H1 (cell line): Measurements from ENCODE around the gene TSPAN5.

Experiments used
- CHD2 ChIP-seq: IDR thresholded peaks from 2 replicates; pipeline ENCODE4 v1.6.1; 2012; ENCODE audit warnings: low read length, improper control_type of control experiment
- EP300 ChIP-seq, 2 experiments: IDR thresholded peaks; 1 replicate in 1 of 2; 2 replicates in 1 of 2; pipeline ENCODE4 v1.6.1; 2011 to 2012; ENCODE audit warnings: low read depth in 2 of 2, low read length in 2 of 2, mild to moderate bottlenecking in 2 of 2, borderline replicate concordance in 1 of 2, inconsistent platforms in 1 of 2, moderate library complexity in 1 of 2
- PHF8 ChIP-seq: fragments of 200-600 bp; sonication (generic); conservative IDR thresholded peaks from 2 replicates; pipeline ENCODE4 v1.7.1; 2012; ENCODE audit warnings: low read depth, mild to moderate bottlenecking, inconsistent platforms, low read length, moderate library complexity
- RXRA ChIP-seq: IDR thresholded peaks from 2 replicates; pipeline ENCODE4 v1.6.1; 2011; ENCODE audit warnings: low read depth, mild to moderate bottlenecking, low read length, moderate library complexity; ENCODE audit not compliant: insufficient read depth
- TEAD4 ChIP-seq: IDR thresholded peaks from 2 replicates; pipeline ENCODE4 v1.6.1; 2012; ENCODE audit warnings: low read depth, low read length, inconsistent platforms, mixed read lengths
- TF ChIP-seq, protein P1 (sequence below), 3 experiments: IDR thresholded peaks; 1 replicate in 2 of 3; 2 replicates in 1 of 3; pipeline versions ENCODE4 v1.5.1 to v1.6.1; 2011; ENCODE audit warnings: low read length in 3 of 3, mild to moderate bottlenecking in 3 of 3, inconsistent platforms in 2 of 3, low read depth in 1 of 3, moderate library complexity in 1 of 3; ENCODE audit not compliant: insufficient read depth in 1 of 3; ENCODE audit errors: control extremely low read depth in 1 of 3

DNA sequence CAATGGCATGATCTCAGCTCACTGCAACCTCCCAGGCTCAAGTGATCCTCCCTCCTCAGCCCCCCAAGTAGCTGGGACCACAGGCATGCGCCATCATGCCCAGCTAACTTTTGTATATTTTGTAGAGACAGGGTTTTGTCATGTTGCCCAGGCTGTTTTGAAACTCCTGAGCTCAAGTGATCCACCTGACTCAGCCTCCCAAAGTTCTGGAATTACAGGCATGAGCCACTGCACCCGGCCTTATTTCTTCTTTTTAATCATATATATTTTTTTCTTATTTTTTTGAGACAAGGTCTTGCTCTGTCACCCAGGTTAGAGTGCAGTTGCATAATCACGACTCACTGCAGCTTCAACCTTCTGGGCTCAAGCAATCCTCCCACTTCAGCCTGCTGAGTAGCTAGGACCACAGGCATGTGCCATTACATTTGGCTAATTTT, 184.0 kb downstream of the TSPAN5 start:
- TF ChIP-seq TEAD4 (no peak), EP300 (IDR thresholded peaks at IDR 0.05; ENCODE audit: borderline replicate concordance in 1 of 2, low read depth in 2 of 2, low read length in 2 of 2) (no peak), PHF8 (no peak), CHD2 (no peak), RXRA (no peak)
- TF ChIP-seq, protein P1, sequence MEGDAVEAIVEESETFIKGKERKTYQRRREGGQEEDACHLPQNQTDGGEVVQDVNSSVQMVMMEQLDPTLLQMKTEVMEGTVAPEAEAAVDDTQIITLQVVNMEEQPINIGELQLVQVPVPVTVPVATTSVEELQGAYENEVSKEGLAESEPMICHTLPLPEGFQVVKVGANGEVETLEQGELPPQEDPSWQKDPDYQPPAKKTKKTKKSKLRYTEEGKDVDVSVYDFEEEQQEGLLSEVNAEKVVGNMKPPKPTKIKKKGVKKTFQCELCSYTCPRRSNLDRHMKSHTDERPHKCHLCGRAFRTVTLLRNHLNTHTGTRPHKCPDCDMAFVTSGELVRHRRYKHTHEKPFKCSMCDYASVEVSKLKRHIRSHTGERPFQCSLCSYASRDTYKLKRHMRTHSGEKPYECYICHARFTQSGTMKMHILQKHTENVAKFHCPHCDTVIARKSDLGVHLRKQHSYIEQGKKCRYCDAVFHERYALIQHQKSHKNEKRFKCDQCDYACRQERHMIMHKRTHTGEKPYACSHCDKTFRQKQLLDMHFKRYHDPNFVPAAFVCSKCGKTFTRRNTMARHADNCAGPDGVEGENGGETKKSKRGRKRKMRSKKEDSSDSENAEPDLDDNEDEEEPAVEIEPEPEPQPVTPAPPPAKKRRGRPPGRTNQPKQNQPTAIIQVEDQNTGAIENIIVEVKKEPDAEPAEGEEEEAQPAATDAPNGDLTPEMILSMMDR (IDR thresholded peaks at IDR 0.05; ENCODE audit: control extremely low read depth in 1 of 3, insufficient read depth in 1 of 3, low read depth in 1 of 3, low read length in 3 of 3) = no peak
